Panc1 (cell line): ENCODE results near the gene GALNT18.

ENCODE experiments used
- CTCF ChIP-seq: fragments of 450-650 bp; IDR thresholded peaks from 2 replicates; pipeline ENCODE4 v1.5.1; 2017; ENCODE audit warnings: mild to moderate bottlenecking
- SIN3A ChIP-seq: IDR thresholded peaks from 2 replicates; pipeline ENCODE4 v1.6.1; 2012; ENCODE audit warnings: low read depth, mild to moderate bottlenecking, low read length, moderate library complexity, borderline replicate concordance; ENCODE audit not compliant: insufficient read depth

DNA sequence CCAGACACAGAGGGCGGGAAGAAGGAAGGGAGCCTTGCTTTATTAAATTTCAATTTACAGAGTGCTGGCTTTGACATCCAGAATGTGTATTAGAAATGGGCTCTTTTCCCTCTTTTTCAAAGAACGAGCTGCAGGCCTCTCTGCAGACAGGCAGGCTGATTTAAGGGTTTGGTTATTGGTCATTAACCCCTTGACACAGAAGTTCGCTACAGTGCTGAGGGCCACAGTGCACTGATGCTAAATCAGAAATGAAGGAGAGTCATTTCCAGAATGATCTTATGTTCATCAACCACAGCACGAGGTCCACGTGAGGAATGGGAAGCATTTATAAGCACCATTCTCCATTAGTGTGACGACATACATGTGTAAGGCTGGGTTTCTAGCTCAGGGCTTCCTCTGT lies 320.6 kb downstream of the GALNT18 start:
- TF ChIP-seq CTCF (no peak), SIN3A (no peak)
